Muscle of arm (tissue), 12 donors: ENCODE results near the gene RIMBP2. TPM values are rescaled to one million over a fixed set of nuclear protein-coding genes. Genes with fewer than 3 reads are reported as not detected.

Source experiments
- DNase-seq: peaks from one replicate; pipeline ENCODE4 v3.0.0-alpha.2; 2013
- polyA plus RNA-seq, 12 donors: library from polyadenylated mRNA; unstranded; fragments of 120-200 nt; gene quantifications; one replicate each; pipeline ENCODE4 v1.2.1, GENCODE V29; 2013; ENCODE audit not compliant: insufficient read length in 12 of 12

The RIMBP2 gene
- polyA plus RNA-seq, 12 donors, result 0.55 to 6.5 (median 1.6) TPM; not detected in 1

- no peak for DNase-seq
These were observed 82.3 kb downstream of the RIMBP2 start for GRCh38 chr12:130633771-130634170.

GRCh38 chr12:130632642-130633041 is 83.5 kb downstream of the RIMBP2 start:
- DNase-seq, result no peak

GRCh38 chr12:130628304-130628703 is 87.8 kb downstream of the RIMBP2 start:
- DNase-seq, result no peak

GRCh38 chr12:130627175-130627574 is 88.9 kb downstream of the RIMBP2 start:
- no peak for DNase-seq

GRCh38 chr12:130626601-130627000 is 89.5 kb downstream of the RIMBP2 start:
- DNase-seq, result no peak

GRCh38 chr12:130625201-130625600 is 90.9 kb downstream of the RIMBP2 start:
- no peak for DNase-seq

- no peak for DNase-seq
These were observed 93.3 kb downstream of the RIMBP2 start for GRCh38 chr12:130622803-130623202.

GRCh38 chr12:130621696-130622298 is 94.3 kb downstream of the RIMBP2 start:
- no peak for DNase-seq

GRCh38 chr12:130620756-130621155 is 95.3 kb downstream of the RIMBP2 start:
- no peak for DNase-seq

- DNase-seq, result no peak
These were observed 95.8 kb downstream of the RIMBP2 start for GRCh38 chr12:130620281-130620680.

- no peak for DNase-seq
These were observed 96.6 kb downstream of the RIMBP2 start for GRCh38 chr12:130619385-130620001.

GRCh38 chr12:130617219-130617618 is 98.9 kb downstream of the RIMBP2 start:
- DNase-seq, result no peak

- DNase-seq, result no peak
These were observed 100.2 kb downstream of the RIMBP2 start for GRCh38 chr12:130615861-130616345.

GRCh38 chr12:130614530-130614905 is 101.6 kb downstream of the RIMBP2 start:
- DNase-seq, result no peak

- no peak for DNase-seq
These were observed 102.1 kb downstream of the RIMBP2 start for GRCh38 chr12:130613831-130614529.

- no peak for DNase-seq
These were observed 103.0 kb downstream of the RIMBP2 start for GRCh38 chr12:130613131-130613530.

GRCh38 chr12:130611026-130611905 is 104.8 kb downstream of the RIMBP2 start:
- no peak for DNase-seq

- DNase-seq, result no peak
These were observed 106.1 kb downstream of the RIMBP2 start for GRCh38 chr12:130609966-130610365.

- DNase-seq, result no peak
These were observed 107.3 kb downstream of the RIMBP2 start for GRCh38 chr12:130608831-130609230.

GRCh38 chr12:130608132-130608531 is 108.0 kb downstream of the RIMBP2 start:
- DNase-seq, result no peak

- DNase-seq, result no peak
These were observed 109.9 kb downstream of the RIMBP2 start for GRCh38 chr12:130606231-130606630.

- DNase-seq, result no peak
These were observed 112.6 kb downstream of the RIMBP2 start for GRCh38 chr12:130603396-130603965.
